GM12874 (cell line): ENCODE results near the gene SIPA1L3.
A peak's percentile ranks its signal among the peaks of the same experiment; 100 is the strongest.

Experiments
- TF ChIP-seq, protein P1 (sequence below): IDR thresholded peaks from 2 replicates; pipeline ENCODE4 v1.5.1; 2011; ENCODE audit warnings: low read depth, mild to moderate bottlenecking, control low read depth, low read length, moderate library complexity; ENCODE audit not compliant: insufficient read depth

The SIPA1L3 gene

GRCh38 chr19:37987356-37988332 is 80.6 kb downstream of the SIPA1L3 start:
- TF ChIP-seq, protein P1, sequence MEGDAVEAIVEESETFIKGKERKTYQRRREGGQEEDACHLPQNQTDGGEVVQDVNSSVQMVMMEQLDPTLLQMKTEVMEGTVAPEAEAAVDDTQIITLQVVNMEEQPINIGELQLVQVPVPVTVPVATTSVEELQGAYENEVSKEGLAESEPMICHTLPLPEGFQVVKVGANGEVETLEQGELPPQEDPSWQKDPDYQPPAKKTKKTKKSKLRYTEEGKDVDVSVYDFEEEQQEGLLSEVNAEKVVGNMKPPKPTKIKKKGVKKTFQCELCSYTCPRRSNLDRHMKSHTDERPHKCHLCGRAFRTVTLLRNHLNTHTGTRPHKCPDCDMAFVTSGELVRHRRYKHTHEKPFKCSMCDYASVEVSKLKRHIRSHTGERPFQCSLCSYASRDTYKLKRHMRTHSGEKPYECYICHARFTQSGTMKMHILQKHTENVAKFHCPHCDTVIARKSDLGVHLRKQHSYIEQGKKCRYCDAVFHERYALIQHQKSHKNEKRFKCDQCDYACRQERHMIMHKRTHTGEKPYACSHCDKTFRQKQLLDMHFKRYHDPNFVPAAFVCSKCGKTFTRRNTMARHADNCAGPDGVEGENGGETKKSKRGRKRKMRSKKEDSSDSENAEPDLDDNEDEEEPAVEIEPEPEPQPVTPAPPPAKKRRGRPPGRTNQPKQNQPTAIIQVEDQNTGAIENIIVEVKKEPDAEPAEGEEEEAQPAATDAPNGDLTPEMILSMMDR: peak; percentile 46

GRCh38 chr19:37988758-37989635 is 82.0 kb downstream of the SIPA1L3 start:
- TF ChIP-seq, protein P1: no peak

GRCh38 chr19:37989855-37990254 is 82.8 kb downstream of the SIPA1L3 start:
- TF ChIP-seq, protein P1: no peak

GRCh38 chr19:37990362-37990761 is 83.4 kb downstream of the SIPA1L3 start:
- TF ChIP-seq, protein P1: no peak

DNA sequence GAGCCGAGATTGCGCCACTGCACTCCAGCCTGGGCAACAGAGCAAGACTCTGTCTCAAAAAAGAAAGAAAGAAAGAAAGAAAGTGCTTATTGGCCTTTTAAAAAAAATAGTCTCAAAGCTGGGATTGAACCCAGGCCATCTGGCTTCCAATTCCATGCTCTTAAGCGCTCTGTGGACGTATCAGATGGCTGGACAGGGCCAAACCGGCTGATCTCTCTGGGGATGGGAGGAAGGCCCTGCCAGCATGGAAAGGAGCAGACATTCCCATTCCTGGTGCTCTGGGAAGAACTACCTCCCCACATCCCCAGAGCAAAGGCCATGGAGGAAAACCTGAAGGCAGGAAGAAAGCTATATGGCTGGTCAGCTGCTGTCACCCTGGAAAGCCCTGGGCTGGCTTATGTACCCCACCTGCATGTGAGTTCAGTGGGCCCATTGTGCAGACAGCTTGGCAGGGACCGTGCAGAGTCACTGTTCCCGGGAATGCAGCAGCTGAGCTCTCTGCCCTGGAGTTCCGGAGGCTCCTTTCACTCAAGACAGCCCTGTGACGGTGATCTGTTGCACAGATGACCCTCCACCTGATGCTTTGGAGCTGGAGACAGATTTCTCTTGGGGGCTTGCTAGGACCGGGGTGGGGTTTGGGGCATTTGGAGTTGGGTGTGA is 84.3 kb downstream of the SIPA1L3 start:
- TF ChIP-seq, protein P1: no peak

DNA sequence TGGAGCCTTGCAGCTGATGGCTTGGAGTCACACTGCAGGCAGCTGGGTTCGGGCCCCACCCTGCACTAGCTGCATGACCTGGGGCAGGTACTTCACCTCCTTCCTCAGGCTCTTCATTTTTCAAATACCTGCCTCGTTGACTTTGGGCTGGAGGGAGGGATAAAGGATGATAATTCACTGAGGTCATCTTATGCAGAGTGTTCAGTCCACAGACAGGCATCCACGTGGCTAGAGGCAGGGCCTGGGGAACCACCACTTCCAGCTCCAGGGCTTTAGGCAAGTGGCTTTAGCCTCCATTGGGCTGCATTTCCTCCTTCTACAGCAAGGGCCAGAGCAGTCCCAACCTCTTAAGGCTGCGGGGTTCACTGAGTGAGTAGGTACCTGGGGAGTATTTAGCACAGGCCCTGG is 84.8 kb downstream of the SIPA1L3 start:
- TF ChIP-seq, protein P1: no peak

- TF ChIP-seq, protein P1: no peak
These were observed 85.8 kb downstream of the SIPA1L3 start for GRCh38 chr19:37992761-37993160.
